ENCODE results near the gene MLLT6. TPM values are rescaled to one million over a fixed set of nuclear protein-coding genes. Genes with fewer than 3 reads are reported as not detected.

The MLLT6 gene
- total and polyA plus RNA-seq, 2 of the 13 experiments (the other 11 are each of a cell fraction or from before 2014, with no cell fraction given) = 50.7 to 69.5 TPM

GRCh38 chr17:38667099-38667786 lies 37.8 kb upstream of the MLLT6 start (continued):
- TF ChIP-seq ZNF333 (CRISPR knock-in tag; IDR thresholded peaks at IDR 0.05; ENCODE audit: borderline replicate concordance) (no peak), HNRNPLL (IDR thresholded peaks at IDR 0.05; ENCODE audit: low read depth, low read length, poor library complexity, severe bottlenecking) (no peak), ZNF207 (IDR thresholded peaks at IDR 0.05; ENCODE audit: borderline replicate concordance) (no peak), ZNF256 (CRISPR knock-in tag; conservative IDR thresholded peaks at IDR 0.05) (no peak), MIXL1 (CRISPR knock-in tag; IDR thresholded peaks at IDR 0.05) (peak; percentile 82), TFDP2 (CRISPR knock-in tag; IDR thresholded peaks at IDR 0.05) (no peak), RCOR2 (CRISPR knock-in tag; IDR thresholded peaks at IDR 0.05) (peak; percentile 78; the same call in 1 of the 2 replicates), NBN (conservative IDR thresholded peaks at IDR 0.05) (no peak), RAD21 (CRISPR knock-in tag; IDR thresholded peaks at IDR 0.05) (peak; percentile 100), HOXD1 (CRISPR knock-in tag; IDR thresholded peaks at IDR 0.05) (no peak), SCMH1 (CRISPR knock-in tag; IDR thresholded peaks at IDR 0.05; ENCODE audit: borderline replicate concordance) (no peak), ZBTB40 (IDR thresholded peaks at IDR 0.05) (no peak), ZBTB40 (CRISPR knock-in tag; IDR thresholded peaks at IDR 0.05) (no peak), ZNF282 (IDR thresholded peaks at IDR 0.05; ENCODE audit: partially characterized antibody) (no peak), KLF11 (CRISPR knock-in tag; IDR thresholded peaks at IDR 0.05) (0 out of 2 replicates have a peak, but pooled peaks have one; percentile 80), ZNF343 (CRISPR knock-in tag; IDR thresholded peaks at IDR 0.05) (no peak), ZNF781 (CRISPR knock-in tag; IDR thresholded peaks at IDR 0.05; ENCODE audit: borderline replicate concordance, not compliant biosample characterization) (no peak), GFI1 (CRISPR knock-in tag; IDR thresholded peaks at IDR 0.05; ENCODE audit: borderline replicate concordance) (no peak), ZNF275 (CRISPR knock-in tag; IDR thresholded peaks at IDR 0.05; ENCODE audit: borderline replicate concordance) (no peak), NCOA2 (CRISPR knock-in tag; IDR thresholded peaks at IDR 0.05) (peak; percentile 41; the same call in 1 of the 2 replicates)

All from HepG2 (cell line).